Fibroblast of upper back skin (primary cell): ENCODE data around the gene FKBP15.
"Not testable (repeated sequence)": the region's sequence is repeated elsewhere in the genome, so short reads cannot be mapped to it uniquely, and the experiment has no call there.

ENCODE experiments used
- DNase-seq: peaks from one replicate; pipeline ENCODE4 v3.0.0-alpha.2; 2013

The FKBP15 gene

DNA sequence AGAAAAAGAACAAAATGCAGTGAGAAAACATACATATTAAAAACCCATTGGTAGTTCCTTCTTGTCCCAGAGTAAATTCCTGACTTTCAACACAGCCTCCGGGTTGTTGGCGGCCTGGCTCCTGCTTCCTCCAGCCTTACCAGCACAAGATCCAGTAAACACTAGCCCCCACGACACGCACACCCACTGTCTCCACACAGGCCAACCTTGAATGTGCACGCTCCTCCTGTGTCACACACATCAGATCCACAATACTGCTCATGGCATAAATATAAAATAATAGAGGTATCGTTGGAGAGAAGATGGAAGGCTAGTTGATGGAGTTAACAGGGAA lies 72.7 kb downstream of the FKBP15 start:
- DNase-seq = no peak

DNA sequence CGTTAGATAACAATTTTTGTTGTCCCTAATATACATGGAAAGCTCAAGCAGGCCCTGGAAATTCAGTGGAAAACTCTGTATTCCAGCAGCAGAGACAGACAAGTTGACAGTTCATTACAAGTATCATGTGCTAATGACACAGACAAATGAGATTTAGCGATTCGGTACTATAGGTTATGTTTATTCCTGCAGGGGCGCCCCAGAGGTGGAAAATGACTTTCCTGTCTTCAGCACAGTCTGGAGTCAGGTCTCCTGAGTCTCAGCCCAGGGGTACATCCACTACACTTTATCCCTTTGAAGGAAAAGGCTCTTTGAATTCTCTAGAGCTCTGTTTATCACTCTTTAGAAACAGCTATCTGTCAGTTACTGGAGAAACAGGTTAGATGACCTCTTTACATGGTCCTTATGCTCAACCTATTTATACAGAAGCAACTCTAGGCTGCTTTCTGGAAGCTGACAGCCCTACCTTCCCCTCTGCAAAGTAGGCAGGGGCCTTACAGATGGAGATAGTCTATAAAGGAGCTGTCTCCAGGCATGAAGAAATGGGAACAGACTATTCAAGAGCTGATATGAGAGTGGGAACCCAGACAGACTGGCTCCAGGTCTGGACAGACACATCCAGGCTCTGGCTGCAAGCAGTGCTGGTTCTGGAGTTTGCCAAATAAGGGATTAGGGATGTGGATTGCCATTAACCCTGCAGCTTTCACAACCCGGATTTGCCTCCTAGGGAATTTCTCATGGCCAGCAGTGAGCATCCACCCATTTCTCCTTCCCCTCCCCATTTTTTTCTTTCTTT lies 77.4 kb downstream of the FKBP15 start:
- no peak for DNase-seq

- DNase-seq = not testable (repeated sequence)
Observed at GRCh38 chr9:113140896-113141295, 80.2 kb downstream of the FKBP15 start.

DNA sequence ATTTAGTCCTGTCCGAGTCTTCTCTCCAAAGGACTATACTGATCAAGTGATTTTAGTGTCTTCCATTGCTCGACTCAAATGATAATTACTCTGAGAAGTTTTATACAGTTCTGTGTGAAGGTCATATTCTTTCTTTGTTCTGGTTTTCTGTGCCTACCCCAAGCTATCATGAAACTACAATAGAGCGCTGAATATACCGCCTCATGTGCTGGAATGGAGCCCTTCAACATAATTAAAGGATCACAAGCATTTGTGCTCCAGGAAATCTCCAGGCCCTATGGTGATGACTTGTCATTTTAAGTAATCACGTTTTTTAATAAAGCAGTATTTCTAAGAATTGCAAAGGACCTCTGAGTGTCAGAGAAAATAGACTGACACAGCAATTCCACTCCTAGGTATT lies 81.1 kb downstream of the FKBP15 start:
- DNase-seq = no peak

DNA sequence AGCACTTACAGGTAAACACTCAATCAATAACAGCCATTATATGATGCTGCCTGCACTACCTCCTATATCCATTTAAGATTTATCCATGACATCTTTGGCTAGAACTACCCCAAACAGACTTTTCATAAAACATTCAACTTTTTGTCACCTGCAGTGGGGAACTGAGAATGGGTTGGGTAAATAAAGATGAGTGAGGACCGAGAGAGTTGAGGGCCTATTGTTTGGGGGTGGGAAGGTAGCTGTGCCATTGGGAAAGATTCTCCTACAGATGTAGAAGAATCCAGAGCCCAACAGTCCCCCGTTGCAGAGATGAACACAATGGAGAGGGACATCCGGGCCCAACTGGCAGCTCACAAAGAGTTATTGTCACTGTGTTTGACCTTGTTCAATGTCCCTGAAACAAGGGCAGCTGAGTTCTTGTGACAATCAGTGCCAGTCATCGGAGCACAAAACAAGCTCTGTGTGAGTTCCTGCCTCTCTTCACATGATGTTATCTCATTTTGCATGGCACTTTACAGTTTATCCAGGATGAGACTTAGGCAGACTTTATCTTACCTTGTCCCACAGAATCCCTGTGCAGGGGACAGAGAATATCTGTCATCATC lies 81.8 kb downstream of the FKBP15 start:
- DNase-seq = no peak

GRCh38 chr9:113138760-113139159 lies 82.3 kb downstream of the FKBP15 start:
- DNase-seq = no peak

- no peak for DNase-seq
Observed at GRCh38 chr9:113137196-113138168, 83.6 kb downstream of the FKBP15 start.

DNA sequence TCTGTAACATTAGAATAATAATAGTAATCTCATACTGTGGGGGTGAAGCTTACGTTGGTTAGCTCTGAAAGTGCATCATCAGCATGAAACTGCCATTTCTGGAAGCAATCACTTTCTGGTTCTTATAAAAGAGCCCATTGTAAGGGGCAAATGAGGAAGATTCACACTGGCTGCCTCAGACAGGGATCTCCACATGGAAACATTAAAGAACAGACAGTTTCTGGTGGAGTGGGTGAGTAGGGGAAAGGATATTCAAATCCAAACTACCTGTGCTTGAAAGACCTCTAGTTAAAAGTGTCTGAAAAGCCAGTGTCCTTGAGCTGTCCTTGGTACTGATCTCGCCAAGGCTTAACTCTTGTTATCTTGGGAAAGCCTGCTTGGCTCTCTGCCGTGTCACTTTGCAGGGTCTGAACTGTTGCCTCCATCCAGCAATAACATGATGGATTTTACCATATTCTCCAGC lies 89.4 kb downstream of the FKBP15 start:
- peak; percentile 15 for DNase-seq

GRCh38 chr9:113129884-113130283 lies 91.2 kb downstream of the FKBP15 start:
- DNase-seq = no peak

DNA sequence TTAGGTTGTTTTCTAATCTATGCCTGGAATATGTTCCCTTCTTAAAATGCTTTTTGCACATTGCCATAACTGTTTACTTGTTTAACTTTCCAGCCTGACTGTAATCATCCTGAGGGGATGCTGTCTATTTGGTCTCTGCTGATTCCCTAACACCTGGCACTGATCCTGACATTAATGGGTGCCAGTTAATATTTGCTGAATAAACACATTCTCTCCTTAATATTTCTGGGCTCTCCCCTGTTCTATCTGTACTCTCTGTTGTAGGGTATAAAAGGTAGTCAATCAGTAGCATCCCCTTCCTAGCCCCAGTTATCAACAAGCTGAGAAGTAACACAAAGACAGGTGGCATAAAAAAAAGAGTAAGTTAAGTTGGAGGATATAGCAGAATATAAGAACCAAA lies 91.6 kb downstream of the FKBP15 start:
- no peak for DNase-seq

- DNase-seq = no peak
Observed at GRCh38 chr9:113125386-113126035, 95.6 kb downstream of the FKBP15 start.

DNA sequence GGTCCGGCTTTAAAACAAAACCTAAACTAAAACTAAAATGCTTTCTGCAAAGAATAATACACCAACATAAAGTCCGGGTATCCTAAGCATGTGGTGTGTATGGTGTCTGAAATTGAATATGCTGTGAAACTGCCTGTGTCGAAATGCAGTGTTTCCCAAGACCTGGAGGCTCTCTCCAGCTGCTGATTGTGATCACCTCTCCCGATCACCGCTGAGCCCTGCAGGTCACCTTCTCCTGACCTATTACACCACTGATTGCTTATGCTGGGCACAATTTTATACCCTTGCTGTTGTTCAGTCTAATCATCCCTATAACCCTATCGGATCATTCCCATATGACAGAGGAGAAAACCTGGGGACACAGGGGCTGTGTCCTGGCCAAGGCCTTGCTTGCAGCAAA lies 102.2 kb downstream of the FKBP15 start:
- not testable (repeated sequence) for DNase-seq
